ENCODE results near the gene KDM4B. TPM values are rescaled to one million over a fixed set of nuclear protein-coding genes. Genes with fewer than 3 reads are reported as not detected.

Gene KDM4B
- total and polyA plus RNA-seq, 4 donors: 17.1 to 49.5 (median 24.7) TPM

DNA sequence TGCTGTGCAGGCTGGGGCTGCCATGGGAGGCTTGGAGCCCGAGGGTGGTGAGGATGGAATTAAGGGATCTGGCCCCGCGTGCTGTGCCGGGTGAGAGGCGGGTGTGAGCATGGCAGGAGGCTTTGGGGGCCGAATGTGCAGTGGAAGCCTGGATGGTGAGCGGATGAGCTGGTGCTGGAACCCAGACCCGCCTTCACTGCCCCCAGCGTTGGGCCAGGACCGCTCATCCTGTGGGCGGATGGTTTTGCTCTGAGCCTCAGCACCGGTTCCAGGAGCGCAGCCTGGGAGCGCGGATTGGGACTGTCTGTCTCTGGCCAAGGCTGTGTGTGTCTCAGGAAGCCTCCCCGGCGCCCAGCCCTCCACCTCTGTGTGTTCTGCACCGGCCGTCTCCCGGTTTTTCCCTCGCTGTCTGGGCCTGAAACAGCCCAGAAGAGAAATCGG lies 16.7 kb downstream of the KDM4B start:
- no peak overlapping the region for H3K4me3 ChIP-seq
- 87 to 89% methylated on average over 22 of the region's 22 CpGs for WGBS, 2 donors
- H3K36me3 ChIP-seq (ENCODE audit: control insufficient read depth in 4 of 4, insufficient read depth in 4 of 4, low read length in 4 of 4): peaks cover 0 to 5% (median 0%) of the 10 kb centered on the region in 4 donors
- no peak for DNase-seq
- no peak for ATAC-seq (ENCODE audit: insufficient read depth, low FRiP score)
- H3K27me3 ChIP-seq (ENCODE audit: control insufficient read depth in 3 of 3, insufficient read depth in 3 of 3, low read length in 2 of 3): no peaks in the 10 kb centered on the region
- H3K4me1 ChIP-seq (ENCODE audit: control insufficient read depth in 5 of 5, insufficient read depth in 5 of 5, low read length in 5 of 5): peaks cover 8 to 26% (median 15%) of the 10 kb centered on the region in 5 donors
- no peak overlapping the region for H3K9ac ChIP-seq (ENCODE audit: insufficient read depth in 1 of 2, low read length in 2 of 2)
- TF ChIP-seq, protein P1, sequence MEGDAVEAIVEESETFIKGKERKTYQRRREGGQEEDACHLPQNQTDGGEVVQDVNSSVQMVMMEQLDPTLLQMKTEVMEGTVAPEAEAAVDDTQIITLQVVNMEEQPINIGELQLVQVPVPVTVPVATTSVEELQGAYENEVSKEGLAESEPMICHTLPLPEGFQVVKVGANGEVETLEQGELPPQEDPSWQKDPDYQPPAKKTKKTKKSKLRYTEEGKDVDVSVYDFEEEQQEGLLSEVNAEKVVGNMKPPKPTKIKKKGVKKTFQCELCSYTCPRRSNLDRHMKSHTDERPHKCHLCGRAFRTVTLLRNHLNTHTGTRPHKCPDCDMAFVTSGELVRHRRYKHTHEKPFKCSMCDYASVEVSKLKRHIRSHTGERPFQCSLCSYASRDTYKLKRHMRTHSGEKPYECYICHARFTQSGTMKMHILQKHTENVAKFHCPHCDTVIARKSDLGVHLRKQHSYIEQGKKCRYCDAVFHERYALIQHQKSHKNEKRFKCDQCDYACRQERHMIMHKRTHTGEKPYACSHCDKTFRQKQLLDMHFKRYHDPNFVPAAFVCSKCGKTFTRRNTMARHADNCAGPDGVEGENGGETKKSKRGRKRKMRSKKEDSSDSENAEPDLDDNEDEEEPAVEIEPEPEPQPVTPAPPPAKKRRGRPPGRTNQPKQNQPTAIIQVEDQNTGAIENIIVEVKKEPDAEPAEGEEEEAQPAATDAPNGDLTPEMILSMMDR (IDR thresholded peaks at IDR 0.05; ENCODE audit: control extremely low read depth, extremely low read depth): no peak
- no peaks in the 10 kb centered on the region for H3K9me3 ChIP-seq (ENCODE audit: control insufficient read depth in 4 of 4, insufficient read depth in 3 of 4, low read length in 3 of 4)
- H3K27ac ChIP-seq (ENCODE audit: low read depth in 1 of 2, low read length in 1 of 2): no peak overlapping the region

DNA sequence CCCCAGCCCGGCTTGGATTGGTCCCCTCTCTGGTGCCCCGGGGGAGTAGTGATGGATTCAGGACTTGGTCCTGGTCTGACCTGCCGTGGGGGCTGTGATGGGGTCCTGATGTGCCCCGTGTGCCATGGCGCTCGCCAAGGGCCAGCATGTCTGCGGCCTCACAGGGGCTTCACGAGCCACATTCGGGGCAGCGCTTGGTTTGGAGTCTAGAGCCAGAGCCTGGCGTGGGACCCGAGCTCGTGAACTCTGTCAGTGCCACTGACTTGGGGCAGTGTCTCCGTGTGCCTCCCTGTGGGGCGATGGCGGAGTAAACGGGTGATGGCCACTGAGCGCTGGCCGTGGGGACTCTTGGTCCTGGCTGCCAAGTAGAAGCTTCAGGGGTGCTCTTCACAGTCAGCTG lies 17.1 kb downstream of the KDM4B start:
- Histone ChIP-seq H3K36me3 (ENCODE audit: control insufficient read depth in 4 of 4, insufficient read depth in 4 of 4, low read length in 4 of 4) (peaks cover 0 to 5% (median 0%) of the 10 kb centered on the region in 4 donors), H3K9me3 (ENCODE audit: control insufficient read depth in 4 of 4, insufficient read depth in 3 of 4, low read length in 3 of 4) (no peaks in the 10 kb centered on the region), H3K27ac (ENCODE audit: low read depth in 1 of 2, low read length in 1 of 2) (no peak overlapping the region), H3K9ac (ENCODE audit: insufficient read depth in 1 of 2, low read length in 2 of 2) (no peak overlapping the region), H3K4me1 (ENCODE audit: control insufficient read depth in 5 of 5, insufficient read depth in 5 of 5, low read length in 5 of 5) (peaks cover 8 to 26% (median 15%) of the 10 kb centered on the region in 5 donors), H3K4me3 (no peak overlapping the region), H3K27me3 (ENCODE audit: control insufficient read depth in 3 of 3, insufficient read depth in 3 of 3, low read length in 2 of 3) (no peaks in the 10 kb centered on the region)
- ATAC-seq (ENCODE audit: insufficient read depth, low FRiP score): no peak
- DNase-seq: no peak
- TF ChIP-seq, protein P1 (IDR thresholded peaks at IDR 0.05; ENCODE audit: control extremely low read depth, extremely low read depth): no peak
- 94 to 95% methylated on average over 17 to 19 of the region's 19 CpGs for WGBS, 2 donors

DNA sequence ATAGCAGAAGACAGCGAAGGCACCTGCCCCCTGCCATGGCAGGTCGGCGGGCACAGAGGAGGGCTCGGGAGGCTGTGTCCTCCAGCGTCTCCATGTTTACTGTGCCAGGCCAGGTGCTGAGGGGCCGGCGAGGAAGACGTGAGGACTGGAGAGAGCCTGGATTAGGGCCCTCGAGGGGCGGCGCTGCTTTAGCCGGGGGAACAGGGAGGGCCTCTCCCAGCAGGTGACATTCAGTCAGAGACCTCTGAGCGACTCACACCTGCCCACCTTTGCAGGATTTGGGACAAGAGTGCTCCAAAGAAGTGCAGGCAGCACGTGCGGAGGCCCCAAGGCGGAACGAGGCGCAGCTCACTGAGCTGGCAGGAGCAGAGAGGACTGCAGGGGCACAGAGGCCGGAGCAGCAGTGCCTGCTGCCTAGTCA lies 17.6 kb downstream of the KDM4B start:
- no peak overlapping the region for H3K27ac ChIP-seq (ENCODE audit: low read depth in 1 of 2, low read length in 1 of 2)
- no peak for DNase-seq
- peaks cover 0 to under 1% (median 0%) of the 10 kb centered on the region in 4 donors for H3K9me3 ChIP-seq (ENCODE audit: control insufficient read depth in 4 of 4, insufficient read depth in 3 of 4, low read length in 3 of 4)
- peaks cover 8 to 26% (median 15%) of the 10 kb centered on the region in 5 donors for H3K4me1 ChIP-seq (ENCODE audit: control insufficient read depth in 5 of 5, insufficient read depth in 5 of 5, low read length in 5 of 5)
- TF ChIP-seq, protein P1 (IDR thresholded peaks at IDR 0.05; ENCODE audit: control extremely low read depth, extremely low read depth): no peak
- H3K36me3 ChIP-seq (ENCODE audit: control insufficient read depth in 4 of 4, insufficient read depth in 4 of 4, low read length in 4 of 4): peaks cover 0 to 5% (median 0%) of the 10 kb centered on the region in 4 donors
- WGBS, 2 donors: 88 to 91% methylated on average over 19 of the region's 19 CpGs
- no peak overlapping the region for H3K9ac ChIP-seq (ENCODE audit: insufficient read depth in 1 of 2, low read length in 2 of 2)
- ATAC-seq (ENCODE audit: insufficient read depth, low FRiP score): no peak
- H3K27me3 ChIP-seq (ENCODE audit: control insufficient read depth in 3 of 3, insufficient read depth in 3 of 3, low read length in 2 of 3): no peaks in the 10 kb centered on the region
- no peak overlapping the region for H3K4me3 ChIP-seq

DNA sequence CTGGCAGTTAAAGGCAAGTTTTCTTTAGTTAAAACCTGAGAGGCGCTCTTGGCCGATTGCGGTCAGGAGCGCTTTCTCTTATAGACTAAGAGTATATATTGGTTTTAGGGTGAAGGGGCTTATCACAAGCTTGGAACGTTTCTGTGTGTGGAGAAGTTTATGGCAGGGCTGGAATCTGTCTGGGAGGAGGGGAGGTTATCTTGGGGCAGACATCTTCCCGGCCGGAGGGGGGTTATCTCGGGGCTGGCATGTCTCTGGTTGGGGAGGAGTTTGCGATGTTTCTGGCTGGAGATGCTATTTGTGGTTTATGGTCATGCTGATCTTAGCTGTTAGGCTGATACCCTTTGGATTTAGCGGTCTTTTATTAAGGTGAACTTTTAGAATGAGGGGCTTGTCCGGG lies 18.3 kb downstream of the KDM4B start:
- Histone ChIP-seq H3K9ac (ENCODE audit: insufficient read depth in 1 of 2, low read length in 2 of 2) (no peak overlapping the region), H3K36me3 (ENCODE audit: control insufficient read depth in 4 of 4, insufficient read depth in 4 of 4, low read length in 4 of 4) (peaks cover 0 to 5% (median 1%) of the 10 kb centered on the region in 4 donors), H3K27ac (ENCODE audit: low read depth in 1 of 2, low read length in 1 of 2) (no peak overlapping the region), H3K9me3 (ENCODE audit: control insufficient read depth in 4 of 4, insufficient read depth in 3 of 4, low read length in 3 of 4) (peaks cover 0 to 6% (median 0%) of the 10 kb centered on the region in 4 donors), H3K27me3 (ENCODE audit: control insufficient read depth in 3 of 3, insufficient read depth in 3 of 3, low read length in 2 of 3) (no peaks in the 10 kb centered on the region), H3K4me3 (no peak overlapping the region), H3K4me1 (ENCODE audit: control insufficient read depth in 5 of 5, insufficient read depth in 5 of 5, low read length in 5 of 5) (peaks cover 8 to 26% (median 15%) of the 10 kb centered on the region in 5 donors)
- peak in 1 of 3 donors; percentile 22 for DNase-seq
- TF ChIP-seq, protein P1 (IDR thresholded peaks at IDR 0.05; ENCODE audit: control extremely low read depth, extremely low read depth): no peak
- 76 to 81% methylated on average over 11 of the region's 11 CpGs for WGBS, 2 donors
- ATAC-seq (ENCODE audit: insufficient read depth, low FRiP score): no peak
